ENCODE results near the gene IRS4. TPM values are rescaled to one million over a fixed set of nuclear protein-coding genes. Genes with fewer than 3 reads are reported as not detected.

Gene IRS4
- total and polyA plus RNA-seq, 5 donors, result not detected

DNA sequence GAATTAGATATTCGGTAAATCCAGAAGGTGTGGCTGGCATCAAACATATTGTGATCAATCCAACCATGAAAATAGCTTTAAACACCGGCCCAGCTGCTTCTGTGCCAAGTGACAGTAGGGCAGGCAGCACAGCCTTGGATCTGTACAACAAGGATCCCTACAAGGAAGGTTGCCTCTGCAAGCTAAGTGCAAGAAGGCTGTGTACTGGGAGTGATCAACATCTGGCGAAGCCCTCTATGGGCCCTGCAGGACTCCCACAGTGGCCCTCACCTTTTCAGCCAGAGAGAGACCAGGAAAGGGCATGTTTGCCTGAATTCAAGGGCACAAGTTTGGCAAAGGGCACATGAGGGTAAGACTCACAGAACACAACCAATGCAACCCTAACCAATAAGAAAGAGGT, 9.6 kb downstream of the IRS4 start:
- Histone ChIP-seq H3K4me1 (ENCODE audit: control insufficient read depth, insufficient read depth, low read length) (no peaks in the 10 kb centered on the region), H3K9me3 (ENCODE audit: control insufficient read depth, low read length) (no peaks in the 10 kb centered on the region), H3K4me3 (ENCODE audit: low read length) (no peak overlapping the region), H3K27me3 (ENCODE audit: control insufficient read depth, insufficient read depth) (no peaks in the 10 kb centered on the region), H3K27ac (ENCODE audit: low read length) (no peak overlapping the region)
- DNase-seq, result no peak
- ATAC-seq, result no peak
- intact Hi-C loops (cut with DNase I), result no loop called here
- 95% methylated on average over 3 of the region's 3 CpGs for WGBS

GRCh38 chrX:108722561-108722960, 13.8 kb downstream of the IRS4 start:
- DNase-seq, result no peak

GRCh38 chrX:108712886-108713285, 23.5 kb downstream of the IRS4 start:
- 65% methylated on average over 1 of the region's 1 CpG for WGBS
- ATAC-seq (no peak), DNase-seq (no peak)
- Histone ChIP-seq H3K9me3 (ENCODE audit: control insufficient read depth, low read length) (no peaks in the 10 kb centered on the region), H3K4me3 (ENCODE audit: low read length) (no peak overlapping the region), H3K4me1 (ENCODE audit: control insufficient read depth, insufficient read depth, low read length) (no peaks in the 10 kb centered on the region), H3K27me3 (ENCODE audit: control insufficient read depth, insufficient read depth) (no peaks in the 10 kb centered on the region), H3K27ac (ENCODE audit: low read length) (no peak overlapping the region)
- intact Hi-C loops (cut with DNase I), result no loop called here

More at GRCh38 chrX:108722561-108722960, 13.8 kb downstream of the IRS4 start:
- intact Hi-C loops (cut with DNase I), result no loop called here
- no peaks in the 10 kb centered on the region for H3K27me3 ChIP-seq (ENCODE audit: control insufficient read depth, insufficient read depth)
- no peak overlapping the region for H3K4me3 ChIP-seq (ENCODE audit: low read length)
- WGBS, result 42% methylated on average over 2 of the region's 2 CpGs
- H3K27ac ChIP-seq (ENCODE audit: low read length), result no peak overlapping the region
- H3K4me1 ChIP-seq (ENCODE audit: control insufficient read depth, insufficient read depth, low read length), result no peaks in the 10 kb centered on the region
- ATAC-seq, result no peak
- no peaks in the 10 kb centered on the region for H3K9me3 ChIP-seq (ENCODE audit: control insufficient read depth, low read length)

GRCh38 chrX:108704839-108705238, 31.5 kb downstream of the IRS4 start:
- Histone ChIP-seq H3K4me3 (ENCODE audit: low read length) (no peak overlapping the region), H3K27ac (ENCODE audit: low read length) (no peak overlapping the region), H3K9me3 (ENCODE audit: control insufficient read depth, low read length) (no peaks in the 10 kb centered on the region), H3K27me3 (ENCODE audit: control insufficient read depth, insufficient read depth) (no peaks in the 10 kb centered on the region), H3K4me1 (ENCODE audit: control insufficient read depth, insufficient read depth, low read length) (no peaks in the 10 kb centered on the region)
- intact Hi-C loops (cut with DNase I), result no loop called here
- ATAC-seq (no peak), DNase-seq (no peak)
- 96% methylated on average over 2 of the region's 2 CpGs for WGBS

- intact Hi-C loops (cut with DNase I), result no loop called here
- no peaks in the 10 kb centered on the region for H3K4me1 ChIP-seq (ENCODE audit: control insufficient read depth, insufficient read depth, low read length)
- DNase-seq (no peak), ATAC-seq (no peak)
- H3K27ac ChIP-seq (ENCODE audit: low read length), result no peak overlapping the region
- H3K4me3 ChIP-seq (ENCODE audit: low read length), result no peak overlapping the region
- no peaks in the 10 kb centered on the region for H3K27me3 ChIP-seq (ENCODE audit: control insufficient read depth, insufficient read depth)
- 20% methylated on average over 1 of the region's 1 CpG for WGBS
- H3K9me3 ChIP-seq (ENCODE audit: control insufficient read depth, low read length), result no peaks in the 10 kb centered on the region
Observed at GRCh38 chrX:108702530-108702929, 33.8 kb downstream of the IRS4 start.

GRCh38 chrX:108701633-108702032, 34.7 kb downstream of the IRS4 start:
- 88% methylated on average over 2 of the region's 2 CpGs for WGBS
- no peak overlapping the region for H3K4me3 ChIP-seq (ENCODE audit: low read length)
- no peaks in the 10 kb centered on the region for H3K27me3 ChIP-seq (ENCODE audit: control insufficient read depth, insufficient read depth)
- H3K27ac ChIP-seq (ENCODE audit: low read length), result no peak overlapping the region
- DNase-seq (no peak), ATAC-seq (no peak)
- H3K4me1 ChIP-seq (ENCODE audit: control insufficient read depth, insufficient read depth, low read length), result no peaks in the 10 kb centered on the region
- intact Hi-C loops (cut with DNase I), result no loop called here
- no peaks in the 10 kb centered on the region for H3K9me3 ChIP-seq (ENCODE audit: control insufficient read depth, low read length)

- Histone ChIP-seq H3K27me3 (ENCODE audit: control insufficient read depth, insufficient read depth) (no peaks in the 10 kb centered on the region), H3K4me3 (ENCODE audit: low read length) (no peak overlapping the region), H3K4me1 (ENCODE audit: control insufficient read depth, insufficient read depth, low read length) (no peaks in the 10 kb centered on the region), H3K27ac (ENCODE audit: low read length) (no peak overlapping the region), H3K9me3 (ENCODE audit: control insufficient read depth, low read length) (no peaks in the 10 kb centered on the region)
- peak in 1 of 2 donors; percentile 61 for ATAC-seq
- WGBS, result 44% methylated on average over 1 of the region's 1 CpG
- intact Hi-C loops (cut with DNase I), result no loop called here
- no peak for DNase-seq
Observed at GRCh38 chrX:108699368-108699767, 37.0 kb downstream of the IRS4 start.

DNA sequence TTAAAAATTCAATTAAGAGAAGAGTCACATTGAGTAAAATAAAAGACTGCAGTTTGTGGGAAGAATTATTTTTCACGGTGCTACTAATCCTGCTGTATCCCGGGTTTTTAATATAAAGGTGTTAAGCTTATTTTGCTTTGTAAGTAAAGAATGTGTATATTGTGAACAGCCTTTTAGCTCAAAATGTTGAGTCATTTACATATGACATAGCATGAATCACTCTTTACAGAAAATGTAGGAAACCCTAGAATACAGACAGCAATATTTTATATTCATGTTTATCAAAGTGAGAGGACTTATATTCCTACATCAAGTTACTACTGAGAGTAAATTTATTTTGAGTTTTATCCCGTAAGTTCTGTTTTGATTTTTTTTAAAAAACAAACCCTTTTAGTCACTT, 39.7 kb downstream of the IRS4 start:
- ATAC-seq, result no peak
- 86% methylated on average over 3 of the region's 3 CpGs for WGBS
- intact Hi-C loops (cut with DNase I), result no loop called here

More for the DNA sequence above, 39.7 kb downstream of the IRS4 start:
- no peaks in the 10 kb centered on the region for H3K4me1 ChIP-seq (ENCODE audit: control insufficient read depth, insufficient read depth, low read length)
- no peaks in the 10 kb centered on the region for H3K27me3 ChIP-seq (ENCODE audit: control insufficient read depth, insufficient read depth)
- no peak overlapping the region for H3K27ac ChIP-seq (ENCODE audit: low read length)
- no peak overlapping the region for H3K4me3 ChIP-seq (ENCODE audit: low read length)
- no peaks in the 10 kb centered on the region for H3K9me3 ChIP-seq (ENCODE audit: control insufficient read depth, low read length)
- no peak for DNase-seq
